ELF-1 (cell line): ENCODE measurements around the gene ERICH3.
"Not testable (repeated sequence)": the region's sequence is repeated elsewhere in the genome, so short reads cannot be mapped to it uniquely, and the experiment has no call there.

Experiments used
- DNase-seq: peaks from one replicate; pipeline ENCODE4 v3.0.0-alpha.2; 2016; ENCODE audit warnings: low read depth, low spot score

The ERICH3 gene

GRCh38 chr1:74681449-74681848, 7.9 kb upstream of the ERICH3 start:
- DNase-seq = no peak

DNA sequence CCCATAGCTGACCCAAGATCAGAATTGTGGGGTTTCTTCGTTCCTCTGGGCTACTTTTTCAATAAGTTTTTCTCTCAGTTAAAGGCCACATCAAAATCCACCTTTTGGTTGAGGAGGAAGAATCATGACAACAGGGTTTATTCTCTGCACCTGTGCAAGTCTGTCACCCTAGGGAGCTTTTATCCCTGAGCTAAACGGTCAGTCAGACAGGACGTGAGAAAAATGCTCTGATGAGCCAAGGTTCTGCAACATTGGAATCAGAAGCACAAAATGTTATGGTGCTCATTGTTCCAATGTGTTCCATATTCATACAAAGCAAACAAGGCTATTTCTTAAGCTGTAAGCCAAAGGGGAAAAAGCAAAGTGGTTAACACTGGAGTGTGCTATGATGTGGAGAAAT, 7.4 kb upstream of the ERICH3 start:
- no peak for DNase-seq

DNA sequence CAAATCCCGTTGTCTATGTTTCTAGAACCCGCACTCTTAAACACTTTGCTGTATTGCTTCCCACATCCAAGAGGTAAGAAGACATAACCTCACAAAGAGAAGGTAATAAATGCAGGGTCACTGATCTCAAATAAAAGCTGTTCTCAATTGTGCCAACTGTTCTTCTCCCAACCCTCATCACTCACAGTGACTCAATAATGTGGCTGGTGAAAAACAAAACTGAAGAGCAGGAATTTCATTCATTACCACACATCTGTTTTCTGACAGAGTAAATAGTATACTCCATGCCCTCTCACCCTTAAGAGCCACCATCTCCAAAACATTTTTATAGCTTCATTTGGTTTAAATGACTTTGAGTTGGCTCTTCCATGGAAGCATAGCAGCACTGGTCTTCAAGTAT, 6.2 kb upstream of the ERICH3 start:
- no peak for DNase-seq

- no peak for DNase-seq
Measured at GRCh38 chr1:74677926-74678325, 4.3 kb upstream of the ERICH3 start.

DNA sequence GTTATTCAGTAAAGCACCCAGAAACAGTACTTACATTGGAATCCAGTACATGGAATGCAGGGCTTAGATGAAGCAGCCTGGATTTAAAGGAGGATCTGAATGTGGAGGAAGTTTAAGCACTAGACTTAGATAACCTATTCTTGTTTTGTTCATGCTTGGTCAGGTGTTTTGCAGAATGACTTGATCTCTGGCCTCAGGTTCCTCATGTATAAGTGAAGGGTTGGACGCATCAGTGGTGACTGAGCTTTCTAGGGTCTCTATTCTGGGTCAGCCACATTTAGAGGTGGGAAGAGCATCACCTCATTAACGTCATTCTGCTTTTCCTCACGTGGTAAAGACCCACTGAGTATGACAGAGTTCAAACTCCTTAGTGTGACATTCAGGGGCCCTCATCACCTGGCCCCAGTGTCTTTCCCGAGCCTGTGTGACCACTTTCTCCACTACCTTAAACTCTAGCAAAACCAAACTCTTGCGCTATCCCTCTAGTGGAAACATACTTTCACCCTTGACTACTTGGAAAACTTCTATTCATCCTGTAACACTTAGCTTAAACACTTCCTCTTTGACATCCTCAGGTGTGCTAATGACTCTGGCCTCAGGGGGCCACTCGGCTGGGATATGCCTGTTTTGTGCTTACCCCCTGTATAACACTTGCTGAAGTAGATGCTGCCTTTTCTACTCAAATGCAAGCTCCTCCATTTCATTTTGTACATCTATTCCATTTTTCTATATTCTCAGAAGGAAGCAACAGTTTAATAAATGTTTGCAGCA, 871 bp upstream of the ERICH3 start:
- peak; percentile 39 for DNase-seq

DNA sequence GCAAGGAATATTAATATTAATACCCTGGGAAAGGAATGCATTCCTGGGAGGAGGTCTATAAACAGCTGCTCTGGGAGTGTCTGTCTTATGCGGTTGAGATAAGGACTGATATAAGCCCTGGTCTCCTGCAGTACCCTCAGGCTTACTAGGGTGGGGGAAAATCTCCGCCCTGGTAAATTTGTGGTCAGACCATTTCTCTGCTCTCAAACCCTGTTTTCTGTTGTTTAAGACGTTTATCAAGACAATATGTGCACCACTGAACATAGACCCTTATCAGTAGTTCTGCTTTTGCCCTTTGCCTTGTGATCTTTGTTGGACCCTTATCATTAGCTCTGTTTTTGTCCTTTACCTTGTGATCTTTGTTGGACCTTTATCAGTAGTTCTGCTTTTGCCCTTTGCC, 2.7 kb downstream of the ERICH3 start:
- DNase-seq = not testable (repeated sequence)

GRCh38 chr1:74654708-74655107, 18.9 kb downstream of the ERICH3 start:
- DNase-seq = no peak

- DNase-seq = peak; percentile 8
Measured at GRCh38 chr1:74652711-74653139, 20.9 kb downstream of the ERICH3 start.

GRCh38 chr1:74650561-74650960, 23.0 kb downstream of the ERICH3 start:
- no peak for DNase-seq

GRCh38 chr1:74641876-74642275, 31.7 kb downstream of the ERICH3 start:
- DNase-seq = no peak

DNA sequence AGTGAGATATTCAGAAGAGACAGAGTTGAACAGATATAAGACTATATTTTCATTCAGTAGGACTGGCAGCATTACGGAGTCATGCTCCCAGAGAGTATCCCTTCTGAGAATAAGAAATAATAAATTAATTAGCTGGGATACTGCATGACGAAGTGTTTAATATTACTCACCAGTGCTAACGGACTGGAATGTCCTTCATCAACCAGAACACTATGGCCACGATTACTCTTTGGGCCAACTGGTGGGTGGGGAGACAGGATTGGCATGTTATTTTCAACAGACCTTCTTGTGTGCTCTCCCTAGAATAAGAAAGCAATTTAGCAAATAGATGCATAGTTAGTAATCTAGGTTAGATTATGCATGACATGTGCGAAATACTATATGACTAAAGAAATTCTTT, 32.4 kb downstream of the ERICH3 start:
- DNase-seq = no peak

DNA sequence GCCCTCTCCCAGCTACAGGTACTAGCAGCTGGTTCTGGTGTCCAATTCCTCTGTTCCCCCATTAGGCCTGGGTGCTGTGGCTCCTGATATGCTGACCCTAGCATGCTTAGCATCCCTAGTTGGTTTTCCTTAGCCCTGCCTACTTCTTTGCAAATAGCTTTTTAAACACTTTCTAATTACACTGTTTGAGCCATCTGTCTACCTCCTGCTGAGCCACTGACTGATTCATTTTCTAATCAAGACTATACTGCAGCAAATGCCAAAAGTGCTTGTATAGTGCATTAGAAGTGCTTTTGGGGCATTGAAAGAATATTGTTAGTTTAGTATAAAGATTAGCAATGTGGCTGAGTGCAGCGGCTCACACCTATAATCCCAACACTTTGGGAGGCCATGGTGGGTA, 36.3 kb downstream of the ERICH3 start:
- DNase-seq = no peak

DNA sequence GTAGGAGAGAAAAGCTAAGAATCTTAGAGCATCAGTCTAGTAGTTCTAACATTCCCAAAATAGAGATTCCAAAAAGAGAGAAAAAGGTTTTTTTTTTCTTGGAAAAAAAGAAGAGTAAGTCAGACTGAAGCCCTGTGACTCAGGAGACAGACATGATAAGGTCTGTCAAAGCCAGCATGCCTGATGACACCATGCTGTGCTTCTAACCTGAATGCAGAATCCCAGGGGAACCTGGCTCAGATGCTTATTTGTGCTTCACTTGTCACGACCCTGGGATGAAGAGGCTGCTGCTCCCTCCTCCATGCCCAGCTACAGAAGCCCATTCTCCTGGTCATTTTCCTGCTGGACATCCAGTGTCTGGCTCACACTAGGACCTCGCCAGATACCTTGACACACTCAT, 44.3 kb downstream of the ERICH3 start:
- DNase-seq = no peak

- no peak for DNase-seq
Measured at GRCh38 chr1:74623716-74624115, 49.9 kb downstream of the ERICH3 start.

DNA sequence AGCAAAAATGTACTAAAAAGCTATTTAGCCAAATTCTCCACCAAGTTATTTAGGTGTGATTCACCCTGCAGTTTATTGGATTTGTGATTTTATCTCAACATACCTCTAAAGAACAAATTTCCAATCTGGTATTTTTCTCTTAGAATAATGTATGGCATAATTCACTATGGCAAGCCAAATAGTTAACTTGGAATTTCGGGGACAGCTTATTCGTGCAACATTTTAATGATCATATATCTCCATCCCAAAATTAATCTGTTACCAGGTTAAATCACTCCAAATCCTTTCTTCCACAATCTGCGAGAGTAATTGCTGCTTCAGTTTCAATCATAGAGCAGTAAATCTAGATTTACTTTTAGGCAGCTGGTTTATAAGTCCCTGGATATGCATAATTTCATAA, 53.4 kb downstream of the ERICH3 start:
- DNase-seq = no peak

- no peak for DNase-seq
Measured at GRCh38 chr1:74618974-74619373, 54.6 kb downstream of the ERICH3 start.

DNA sequence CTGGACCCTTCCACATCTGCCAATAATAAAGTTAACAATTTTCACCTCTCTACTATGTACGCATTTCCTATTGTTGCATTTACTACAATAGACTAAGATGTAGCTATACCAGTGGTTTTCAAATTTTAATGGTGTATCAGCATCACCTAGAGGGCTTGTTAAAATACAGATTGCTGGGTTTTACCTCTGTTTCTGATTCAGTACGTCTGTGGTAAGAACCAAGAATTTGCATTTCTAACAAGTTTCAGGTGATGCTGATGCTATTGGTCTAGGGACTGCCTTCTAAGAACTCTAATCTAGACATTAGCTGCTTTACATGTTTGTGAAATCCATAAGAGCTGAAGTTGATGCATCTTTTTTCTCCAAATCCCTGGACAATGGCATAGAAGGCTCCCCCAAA, 59.7 kb downstream of the ERICH3 start:
- DNase-seq = no peak

GRCh38 chr1:74611887-74612286, 61.7 kb downstream of the ERICH3 start:
- no peak for DNase-seq

GRCh38 chr1:74610961-74611360, 62.6 kb downstream of the ERICH3 start:
- no peak for DNase-seq

- DNase-seq = no peak
Measured at GRCh38 chr1:74609810-74610371, 63.7 kb downstream of the ERICH3 start.

DNA sequence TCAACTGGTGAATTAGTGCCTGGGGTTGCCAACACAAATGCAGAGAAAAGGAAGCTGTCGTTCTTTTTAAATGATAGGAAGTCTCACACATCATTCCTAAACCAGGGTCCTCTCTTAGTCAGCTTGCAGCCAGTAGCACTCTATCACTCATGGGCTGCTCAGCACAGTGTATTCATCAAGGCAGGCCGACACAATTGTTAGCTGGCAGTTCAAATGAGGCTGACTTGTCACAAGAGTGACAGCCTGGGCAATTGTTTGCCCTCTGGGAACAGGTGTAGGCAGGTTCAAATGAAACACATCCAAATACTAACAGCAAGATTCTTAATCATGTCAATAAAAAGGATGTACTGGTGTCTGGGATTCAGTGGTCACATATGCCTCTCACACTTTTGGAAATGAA, 76.9 kb downstream of the ERICH3 start:
- no peak for DNase-seq

DNA sequence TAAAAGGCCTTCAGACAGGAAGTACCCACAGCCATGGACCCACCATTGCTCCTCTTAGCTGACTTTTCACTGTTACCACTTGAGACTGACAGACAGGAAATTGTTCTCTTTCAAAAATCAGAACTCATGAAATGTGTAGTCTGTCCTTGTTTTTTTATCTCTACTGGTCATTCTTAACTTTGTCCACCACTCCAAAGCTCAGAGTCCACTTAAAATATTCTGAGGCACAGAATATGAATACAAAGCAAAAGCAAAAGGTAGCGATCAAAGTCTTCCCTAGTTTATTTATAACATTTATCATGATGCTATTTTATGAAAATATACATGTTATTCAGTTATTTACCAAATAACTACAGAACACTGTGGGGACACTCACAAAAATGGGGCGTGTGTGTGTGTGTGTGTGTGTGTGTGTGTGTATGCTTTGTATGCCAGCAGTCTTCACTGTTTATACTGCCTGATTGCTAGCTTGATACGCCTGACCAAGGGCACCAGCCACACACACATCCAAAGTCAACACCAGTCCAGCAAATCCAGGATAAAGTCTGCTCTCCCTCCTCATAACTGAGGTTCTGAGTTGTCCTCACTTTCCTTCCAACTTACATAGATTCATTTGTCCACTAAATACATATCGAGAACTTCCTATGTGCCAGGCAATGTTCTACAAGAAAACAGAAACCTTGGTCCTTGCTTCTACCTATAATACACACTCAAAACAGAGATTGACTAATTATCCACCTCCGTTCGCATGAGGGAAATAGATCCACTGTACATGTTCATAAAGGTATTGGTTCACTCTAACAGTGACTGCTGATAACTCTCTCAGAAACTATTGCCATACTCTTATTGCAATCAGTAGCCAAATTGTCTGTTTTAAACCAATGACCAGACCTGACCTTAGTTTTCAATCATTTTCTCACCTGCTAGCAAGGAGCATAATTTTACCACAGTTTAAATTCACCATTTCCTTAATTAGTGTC, 79.4 kb downstream of the ERICH3 start:
- no peak for DNase-seq
